Measurements from ENCODE around the gene MINK1. TPM values are rescaled to one million over a fixed set of nuclear protein-coding genes. Genes with fewer than 3 reads are reported as not detected.

Gene MINK1
- 10 to 100 TPM; 39.6 to 70.3 (median 44.0) TPM for total RNA-seq
- 10 to 100 TPM; 62.3 to 79.3 TPM for polyA plus RNA-seq

GRCh38 chr17:4833178-4833940, at the start of gene MINK1:
Gene MINK1 (plus strand): TSS chr17:4833340. CDS start chr17:4833584, 244 bp downstream.
- ATAC-seq, result peak; percentile 88 to 97 (median 96)
- no peak for FAIRE-seq
- Histone ChIP-seq H3K27me3 (no peaks in the 10 kb centered on the region), H3K9me3 (no peaks in the 10 kb centered on the region), H3K4me1 (peaks cover 11 to 27% (median 25%) of the 10 kb centered on the region in 3 donors), H3K4me3 (peak within 1 kb of the TSS; percentile 72 to 98 (median 84)), H3K27ac (peak within 1 kb of the TSS; percentile 77 to 94 (median 90)), H3K36me3 (no peaks in the 10 kb centered on the region)
- no peak for TF ChIP-seq CTCF (IDR thresholded peaks at IDR 0.05)
- intact Hi-C loops (cut with DNase I), result no loop called here
- 0 to 1% methylated on average over 40 to 91 of the region's 91 CpGs for WGBS, 2 donors
- DNase-seq, result peak; percentile 86 to 97 (median 93)

- TF ChIP-seq CTCF (IDR thresholded peaks at IDR 0.05), result no peak
- Histone ChIP-seq H3K9me3 (no peaks in the 10 kb centered on the region), H3K4me3 (peak overlapping the region in 1 of 4 donors; percentile 22), H3K27ac (no peak overlapping the region), H3K4me1 (peaks cover 0 to 20% (median 4%) of the 10 kb centered on the region in 3 donors), H3K27me3 (peaks cover 0 to 16% (median 0%) of the 10 kb centered on the region in 4 donors), H3K36me3 (no peaks in the 10 kb centered on the region)
- FAIRE-seq (no peak), ATAC-seq (no peak), DNase-seq (peak in 3 of 6 donors; percentile 20 to 57 (median 55))
- 14 to 17% methylated on average over 61 of the region's 61 CpGs for WGBS, 2 donors
- intact Hi-C loops (cut with DNase I), result loop anchor here in 2 of 3 donors (5.0 to 10.0 kb wide), 3 partner anchors 51 to 102 kb away; partner anchors contain the start of genes CXCL16 (in 1 of the 2), MED11 (in 1 of the 2) and ZMYND15 (in 1 of the 2)
Observed at GRCh38 chr17:4785311-4786105, 47.6 kb upstream of the MINK1 start.

- intact Hi-C loops (cut with DNase I), result loop anchor here in 2 of 3 donors (5.0 to 10.0 kb wide), 3 partner anchors 51 to 101 kb away; partner anchors contain the start of genes CXCL16 (in 1 of the 2), MED11 (in 1 of the 2) and ZMYND15 (in 1 of the 2)
- no peaks in the 10 kb centered on the region for H3K9me3 ChIP-seq
- H3K27ac ChIP-seq, result no peak within 1 kb of the TSS
- peaks cover 0 to 16% (median 0%) of the 10 kb centered on the region in 4 donors for H3K27me3 ChIP-seq
- no peaks in the 10 kb centered on the region for H3K36me3 ChIP-seq
- ATAC-seq (no peak), FAIRE-seq (no peak), DNase-seq (peak in 2 of 6 donors; percentile 59 to 72)
- TF ChIP-seq CTCF (IDR thresholded peaks at IDR 0.05), result no peak
- peak within 1 kb of the TSS in 1 of 4 donors; percentile 22 for H3K4me3 ChIP-seq
- 9 to 12% methylated on average over 24 of the region's 24 CpGs for WGBS, 2 donors
- peaks cover 0 to 20% (median 4%) of the 10 kb centered on the region in 3 donors for H3K4me1 ChIP-seq
Observed at GRCh38 chr17:4786106-4786511, 47.0 kb upstream of the MINK1 start, which contains the start of gene VMO1. Gene VMO1 (minus strand): TSS chr17:4786364. CDS start chr17:4786352, 12 bp downstream.

GRCh38 chr17:4786516-4786915, 46.6 kb upstream of the MINK1 start:
- no peak for FAIRE-seq
- peak in 1 of 6 donors; percentile 7 for DNase-seq
- peaks cover 0 to 16% (median 0%) of the 10 kb centered on the region in 4 donors for H3K27me3 ChIP-seq

More at GRCh38 chr17:4786516-4786915, 46.6 kb upstream of the MINK1 start:
- peak overlapping the region in 1 of 4 donors; percentile 22 for H3K4me3 ChIP-seq
- intact Hi-C loops (cut with DNase I), result loop anchor here in 2 of 3 donors (5.0 to 10.0 kb wide), 3 partner anchors 52 to 101 kb away; partner anchors contain the start of genes CXCL16 (in 1 of the 2), MED11 (in 1 of the 2) and ZMYND15 (in 1 of the 2)
- ATAC-seq, result no peak
- no peak for TF ChIP-seq CTCF (IDR thresholded peaks at IDR 0.05)
- H3K36me3 ChIP-seq, result no peaks in the 10 kb centered on the region
- no peak overlapping the region for H3K27ac ChIP-seq
- no peaks in the 10 kb centered on the region for H3K9me3 ChIP-seq
- H3K4me1 ChIP-seq, result peaks cover 0 to 20% (median 4%) of the 10 kb centered on the region in 3 donors
- 22 to 24% methylated on average over 6 of the region's 6 CpGs for WGBS, 2 donors

Measured in pancreas (tissue), 10 donors.